Measurements from ENCODE around the gene RHO.

DNA sequence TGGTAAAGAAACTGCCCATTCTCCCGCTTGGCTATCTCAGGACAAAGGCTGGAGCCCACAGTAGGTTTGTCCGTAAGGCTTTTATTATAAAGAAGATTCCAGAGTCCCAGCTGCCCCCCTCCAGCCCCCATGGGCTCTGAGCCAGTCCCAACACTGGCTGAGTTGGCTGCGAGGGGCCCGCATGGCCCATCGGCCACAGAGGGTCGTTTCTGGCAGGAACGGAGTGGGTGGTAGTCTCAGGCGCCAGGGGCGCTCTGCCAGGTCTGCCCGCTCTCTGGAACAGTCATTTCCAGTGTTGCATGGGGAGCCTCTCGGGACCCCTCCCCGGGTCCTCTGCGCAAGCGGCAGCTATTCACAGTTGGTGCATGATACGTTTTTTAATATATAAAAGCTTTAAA lies 26.7 kb downstream of the RHO start:
- TF ChIP-seq GRHL2 (CRISPR knock-in tag; IDR thresholded peaks at IDR 0.05; ENCODE audit: insufficient replicate concordance, severe bottlenecking), result no peak
- TF ChIP-seq, protein P1, sequence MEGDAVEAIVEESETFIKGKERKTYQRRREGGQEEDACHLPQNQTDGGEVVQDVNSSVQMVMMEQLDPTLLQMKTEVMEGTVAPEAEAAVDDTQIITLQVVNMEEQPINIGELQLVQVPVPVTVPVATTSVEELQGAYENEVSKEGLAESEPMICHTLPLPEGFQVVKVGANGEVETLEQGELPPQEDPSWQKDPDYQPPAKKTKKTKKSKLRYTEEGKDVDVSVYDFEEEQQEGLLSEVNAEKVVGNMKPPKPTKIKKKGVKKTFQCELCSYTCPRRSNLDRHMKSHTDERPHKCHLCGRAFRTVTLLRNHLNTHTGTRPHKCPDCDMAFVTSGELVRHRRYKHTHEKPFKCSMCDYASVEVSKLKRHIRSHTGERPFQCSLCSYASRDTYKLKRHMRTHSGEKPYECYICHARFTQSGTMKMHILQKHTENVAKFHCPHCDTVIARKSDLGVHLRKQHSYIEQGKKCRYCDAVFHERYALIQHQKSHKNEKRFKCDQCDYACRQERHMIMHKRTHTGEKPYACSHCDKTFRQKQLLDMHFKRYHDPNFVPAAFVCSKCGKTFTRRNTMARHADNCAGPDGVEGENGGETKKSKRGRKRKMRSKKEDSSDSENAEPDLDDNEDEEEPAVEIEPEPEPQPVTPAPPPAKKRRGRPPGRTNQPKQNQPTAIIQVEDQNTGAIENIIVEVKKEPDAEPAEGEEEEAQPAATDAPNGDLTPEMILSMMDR (IDR thresholded peaks at IDR 0.05), result no peak
- TF ChIP-seq NFATC4 (CRISPR knock-in tag; IDR thresholded peaks at IDR 0.05), result no peak
- TF ChIP-seq, protein P2, sequence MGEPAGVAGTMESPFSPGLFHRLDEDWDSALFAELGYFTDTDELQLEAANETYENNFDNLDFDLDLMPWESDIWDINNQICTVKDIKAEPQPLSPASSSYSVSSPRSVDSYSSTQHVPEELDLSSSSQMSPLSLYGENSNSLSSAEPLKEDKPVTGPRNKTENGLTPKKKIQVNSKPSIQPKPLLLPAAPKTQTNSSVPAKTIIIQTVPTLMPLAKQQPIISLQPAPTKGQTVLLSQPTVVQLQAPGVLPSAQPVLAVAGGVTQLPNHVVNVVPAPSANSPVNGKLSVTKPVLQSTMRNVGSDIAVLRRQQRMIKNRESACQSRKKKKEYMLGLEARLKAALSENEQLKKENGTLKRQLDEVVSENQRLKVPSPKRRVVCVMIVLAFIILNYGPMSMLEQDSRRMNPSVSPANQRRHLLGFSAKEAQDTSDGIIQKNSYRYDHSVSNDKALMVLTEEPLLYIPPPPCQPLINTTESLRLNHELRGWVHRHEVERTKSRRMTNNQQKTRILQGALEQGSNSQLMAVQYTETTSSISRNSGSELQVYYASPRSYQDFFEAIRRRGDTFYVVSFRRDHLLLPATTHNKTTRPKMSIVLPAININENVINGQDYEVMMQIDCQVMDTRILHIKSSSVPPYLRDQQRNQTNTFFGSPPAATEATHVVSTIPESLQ (CRISPR knock-in tag; IDR thresholded peaks at IDR 0.05), result no peak
- TF ChIP-seq ZBTB21 (CRISPR knock-in tag; IDR thresholded peaks at IDR 0.05; ENCODE audit: borderline replicate concordance), result no peak
- TF ChIP-seq NR3C1 (CRISPR knock-in tag; conservative IDR thresholded peaks at IDR 0.05; ENCODE audit: low read depth), result no peak
- TF ChIP-seq TEAD1 (CRISPR knock-in tag; IDR thresholded peaks at IDR 0.05), result no peak
- no peak for TF ChIP-seq TP53 (CRISPR knock-in tag; IDR thresholded peaks at IDR 0.05)
- TF ChIP-seq, protein P3, sequence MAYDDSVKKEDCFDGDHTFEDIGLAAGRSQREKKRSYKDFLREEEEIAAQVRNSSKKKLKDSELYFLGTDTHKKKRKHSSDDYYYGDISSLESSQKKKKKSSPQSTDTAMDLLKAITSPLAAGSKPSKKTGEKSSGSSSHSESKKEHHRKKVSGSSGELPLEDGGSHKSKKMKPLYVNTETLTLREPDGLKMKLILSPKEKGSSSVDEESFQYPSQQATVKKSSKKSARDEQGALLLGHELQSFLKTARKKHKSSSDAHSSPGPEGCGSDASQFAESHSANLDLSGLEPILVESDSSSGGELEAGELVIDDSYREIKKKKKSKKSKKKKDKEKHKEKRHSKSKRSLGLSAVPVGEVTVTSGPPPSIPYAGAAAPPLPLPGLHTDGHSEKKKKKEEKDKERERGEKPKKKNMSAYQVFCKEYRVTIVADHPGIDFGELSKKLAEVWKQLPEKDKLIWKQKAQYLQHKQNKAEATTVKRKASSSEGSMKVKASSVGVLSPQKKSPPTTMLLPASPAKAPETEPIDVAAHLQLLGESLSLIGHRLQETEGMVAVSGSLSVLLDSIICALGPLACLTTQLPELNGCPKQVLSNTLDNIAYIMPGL (CRISPR knock-in tag; IDR thresholded peaks at IDR 0.05), result no peak
- TF ChIP-seq, protein P4, sequence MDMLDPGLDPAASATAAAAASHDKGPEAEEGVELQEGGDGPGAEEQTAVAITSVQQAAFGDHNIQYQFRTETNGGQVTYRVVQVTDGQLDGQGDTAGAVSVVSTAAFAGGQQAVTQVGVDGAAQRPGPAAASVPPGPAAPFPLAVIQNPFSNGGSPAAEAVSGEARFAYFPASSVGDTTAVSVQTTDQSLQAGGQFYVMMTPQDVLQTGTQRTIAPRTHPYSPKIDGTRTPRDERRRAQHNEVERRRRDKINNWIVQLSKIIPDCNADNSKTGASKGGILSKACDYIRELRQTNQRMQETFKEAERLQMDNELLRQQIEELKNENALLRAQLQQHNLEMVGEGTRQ (CRISPR knock-in tag; IDR thresholded peaks at IDR 0.05), result no peak
- no peak for TF ChIP-seq FOXK1 (CRISPR knock-in tag; IDR thresholded peaks at IDR 0.05)

Data from WTC11 (cell line).